Fibroblast of lung (primary cell): ENCODE data around the gene GRK5.

Source experiments
- EZH2 ChIP-seq: IDR thresholded peaks from 2 replicates; pipeline ENCODE4 v1.5.1; 2012; ENCODE audit warnings: low read length, control low read depth, mild to moderate bottlenecking; ENCODE audit errors: missing control alignments
- TF ChIP-seq, protein P1 (sequence below), 2 donors: IDR thresholded peaks in 1 of 2; conservative IDR thresholded peaks in 1 of 2; 1 replicate in 1 of 2; 2 replicates in 1 of 2; pipeline ENCODE4 v1.5.1; 2011 to 2012; ENCODE audit warnings: low read length in 2 of 2, control low read depth in 1 of 2, inconsistent platforms in 1 of 2, low read depth in 1 of 2, mild to moderate bottlenecking in 1 of 2

- TF ChIP-seq, protein P1, sequence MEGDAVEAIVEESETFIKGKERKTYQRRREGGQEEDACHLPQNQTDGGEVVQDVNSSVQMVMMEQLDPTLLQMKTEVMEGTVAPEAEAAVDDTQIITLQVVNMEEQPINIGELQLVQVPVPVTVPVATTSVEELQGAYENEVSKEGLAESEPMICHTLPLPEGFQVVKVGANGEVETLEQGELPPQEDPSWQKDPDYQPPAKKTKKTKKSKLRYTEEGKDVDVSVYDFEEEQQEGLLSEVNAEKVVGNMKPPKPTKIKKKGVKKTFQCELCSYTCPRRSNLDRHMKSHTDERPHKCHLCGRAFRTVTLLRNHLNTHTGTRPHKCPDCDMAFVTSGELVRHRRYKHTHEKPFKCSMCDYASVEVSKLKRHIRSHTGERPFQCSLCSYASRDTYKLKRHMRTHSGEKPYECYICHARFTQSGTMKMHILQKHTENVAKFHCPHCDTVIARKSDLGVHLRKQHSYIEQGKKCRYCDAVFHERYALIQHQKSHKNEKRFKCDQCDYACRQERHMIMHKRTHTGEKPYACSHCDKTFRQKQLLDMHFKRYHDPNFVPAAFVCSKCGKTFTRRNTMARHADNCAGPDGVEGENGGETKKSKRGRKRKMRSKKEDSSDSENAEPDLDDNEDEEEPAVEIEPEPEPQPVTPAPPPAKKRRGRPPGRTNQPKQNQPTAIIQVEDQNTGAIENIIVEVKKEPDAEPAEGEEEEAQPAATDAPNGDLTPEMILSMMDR (conservative IDR thresholded peaks at IDR 0.05 in 1 of 2, IDR thresholded peaks at IDR 0.05 in 1 of 2; ENCODE audit: low read depth in 1 of 2, low read length in 2 of 2): no peak
- no peak for TF ChIP-seq EZH2
Observed at GRCh38 chr10:119303886-119304285, 96.5 kb downstream of the GRK5 start.
